GM19452 (cell line): ENCODE results near the gene EPS15.
A peak's percentile ranks its signal among the peaks of the same experiment; 100 is the strongest.
"Not testable (repeated sequence)": the region's sequence is repeated elsewhere in the genome, so short reads cannot be mapped to it uniquely, and the experiment has no call there.

ENCODE experiments used
- ATAC-seq: cut with Tn5 transposase; IDR thresholded peaks from one replicate; pipeline ENCODE4 v1.9.1; 2021; ENCODE audit not compliant: unreplicated experiment

EPS15 gene

DNA sequence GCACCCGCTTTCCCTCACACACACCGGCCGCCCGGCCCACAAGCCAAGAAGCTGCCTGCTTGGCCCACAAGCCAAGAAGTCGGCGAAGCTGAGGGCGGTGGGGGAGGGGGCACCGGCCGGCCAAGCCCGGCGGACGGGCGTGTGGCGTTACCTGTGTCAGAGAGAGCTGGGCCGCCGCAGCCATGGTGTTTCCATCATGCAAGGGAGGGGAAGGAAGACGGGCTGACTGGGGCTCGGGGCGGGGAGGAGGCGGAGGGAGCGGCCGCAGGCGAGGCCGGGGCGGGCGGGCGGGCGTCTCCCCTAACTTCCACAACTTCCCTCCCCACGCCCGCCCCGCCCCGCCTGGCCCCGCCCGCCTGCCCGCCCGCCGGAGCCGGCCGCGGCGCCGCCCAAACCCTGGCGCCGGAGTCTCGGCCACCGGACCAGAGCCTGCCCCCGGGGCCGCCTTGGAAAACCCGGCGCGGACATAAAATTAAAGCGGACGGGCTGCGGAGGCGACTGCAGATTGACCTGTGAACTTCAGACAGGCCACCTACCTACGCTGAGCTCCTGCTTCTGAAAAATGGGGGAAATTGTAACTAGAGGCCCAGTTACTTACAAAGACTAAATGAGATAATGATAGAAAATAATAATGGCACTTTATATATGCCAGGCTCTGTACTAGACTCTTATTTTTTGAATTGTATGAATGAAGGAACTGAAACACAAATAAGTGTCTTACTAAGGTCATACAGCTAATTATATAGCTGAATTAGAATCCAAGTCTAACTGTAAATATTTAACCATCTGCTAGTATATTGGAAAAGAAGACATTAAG lies at the start of gene EPS15:
TSS of gene EPS15 (minus strand) at position 219 of the 817 bp plus-strand sequence. CDS start at position 184, 35 bp downstream.
- peak; percentile 48 for ATAC-seq

DNA sequence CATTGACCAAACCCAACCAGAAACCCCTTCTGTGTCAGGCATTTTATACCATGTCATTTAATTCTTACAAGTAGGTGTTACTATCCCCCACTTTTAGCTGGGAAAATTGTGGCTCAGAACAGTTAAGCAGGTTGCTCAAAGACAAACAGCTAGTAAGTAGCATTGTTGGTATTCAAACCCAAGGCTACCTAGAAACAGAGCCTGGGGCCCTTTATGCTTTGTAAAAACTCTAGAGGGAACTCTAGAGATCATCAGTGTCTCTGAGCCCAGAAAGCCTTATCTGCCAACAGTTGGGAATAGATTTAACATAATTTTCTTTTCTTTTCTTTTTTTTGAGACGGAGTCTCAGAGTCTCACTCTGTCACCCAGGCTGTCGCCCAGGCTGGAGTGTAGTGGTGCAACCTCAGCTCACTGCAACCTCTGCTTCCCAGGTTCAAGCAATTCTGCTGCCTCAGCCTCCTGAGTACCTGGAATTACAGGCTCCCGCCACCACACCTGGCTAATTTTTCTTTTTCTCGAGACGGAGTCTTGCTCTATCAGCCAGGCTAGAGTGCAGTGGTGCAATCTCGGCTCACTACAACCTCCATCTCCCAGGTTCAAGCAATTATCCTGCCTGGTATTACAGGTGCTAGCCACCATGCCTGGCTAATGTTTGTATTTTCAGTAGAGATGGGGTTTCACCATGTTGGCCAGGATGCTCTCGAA lies 49.3 kb upstream of the EPS15 start:
- no peak for ATAC-seq

DNA sequence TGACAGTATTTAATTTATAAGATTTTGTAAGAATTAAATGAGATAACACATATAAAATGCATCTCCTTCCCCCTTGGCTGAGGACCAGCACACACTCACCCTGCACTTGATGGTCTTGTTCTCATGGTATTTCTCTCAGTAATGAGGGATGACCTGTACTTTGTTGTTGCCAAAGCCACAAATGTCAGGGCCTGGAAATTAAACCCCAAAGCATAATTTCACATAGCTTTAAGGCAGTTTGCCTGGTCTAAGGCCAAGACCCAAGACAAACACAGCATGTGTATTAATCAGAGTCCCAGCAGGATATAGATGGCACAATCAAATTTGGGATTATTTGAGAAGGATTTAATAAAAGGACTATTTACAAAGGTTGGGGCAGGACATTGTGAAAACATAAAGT lies 48.6 kb upstream of the EPS15 start:
- no peak for ATAC-seq

DNA sequence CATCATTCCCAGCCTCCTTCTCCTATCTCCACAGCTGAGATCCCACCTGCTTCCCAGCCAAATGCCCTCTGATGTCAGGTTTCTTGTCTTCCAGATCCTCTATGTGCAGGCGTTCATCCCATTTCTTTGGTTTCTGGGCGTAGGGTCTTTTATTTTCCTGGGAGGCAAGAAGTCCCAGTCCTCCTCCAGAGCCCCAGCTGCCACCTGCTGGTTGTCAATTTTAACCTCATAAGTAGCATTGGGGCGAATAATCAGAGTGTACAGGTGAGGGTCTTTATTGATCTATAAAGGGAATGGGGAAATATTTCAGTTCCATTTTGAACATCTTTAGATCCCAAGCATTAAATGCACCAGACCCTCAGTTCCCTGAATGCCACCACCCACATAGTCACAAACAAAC lies 47.2 kb upstream of the EPS15 start:
- ATAC-seq: no peak

DNA sequence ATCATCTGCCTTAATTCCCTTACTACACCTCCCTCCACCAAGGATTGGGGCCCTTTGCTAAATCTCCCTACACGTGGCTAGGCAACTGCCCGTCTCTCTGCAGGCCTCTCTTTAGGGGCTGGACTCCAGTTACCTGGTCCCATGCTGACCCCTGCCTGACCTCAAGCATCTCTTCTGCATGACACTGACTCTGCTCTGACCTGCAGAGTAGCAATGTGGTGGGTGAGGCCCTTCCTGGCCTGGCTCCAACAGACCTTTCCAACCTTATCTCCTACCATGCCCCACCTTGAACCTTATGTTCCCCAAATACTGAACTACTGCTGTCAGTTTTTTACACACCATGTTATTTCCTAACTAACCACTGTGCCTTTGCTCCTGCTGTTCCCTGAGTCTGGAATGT lies 45.9 kb upstream of the EPS15 start:
- ATAC-seq: no peak

DNA sequence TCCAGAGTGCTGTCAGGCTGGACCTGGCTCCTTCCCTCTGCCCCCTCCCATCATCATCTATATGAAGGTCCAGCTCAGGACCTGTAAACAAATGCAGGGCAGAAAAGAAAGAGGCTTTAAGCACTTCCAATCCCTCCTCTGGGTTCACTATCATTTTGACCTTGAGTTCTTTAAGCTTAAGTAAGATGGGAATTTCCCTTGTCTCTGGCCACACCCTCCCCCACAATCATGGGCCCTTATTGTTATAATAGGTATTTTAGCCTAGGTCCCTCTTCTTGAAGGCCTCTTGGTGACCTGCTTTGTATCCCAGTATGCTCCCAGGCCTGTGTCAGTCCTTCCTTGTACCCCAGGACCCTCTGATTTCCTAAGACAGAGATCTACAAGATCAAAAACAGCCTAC lies 45.1 kb upstream of the EPS15 start:
- ATAC-seq: no peak

DNA sequence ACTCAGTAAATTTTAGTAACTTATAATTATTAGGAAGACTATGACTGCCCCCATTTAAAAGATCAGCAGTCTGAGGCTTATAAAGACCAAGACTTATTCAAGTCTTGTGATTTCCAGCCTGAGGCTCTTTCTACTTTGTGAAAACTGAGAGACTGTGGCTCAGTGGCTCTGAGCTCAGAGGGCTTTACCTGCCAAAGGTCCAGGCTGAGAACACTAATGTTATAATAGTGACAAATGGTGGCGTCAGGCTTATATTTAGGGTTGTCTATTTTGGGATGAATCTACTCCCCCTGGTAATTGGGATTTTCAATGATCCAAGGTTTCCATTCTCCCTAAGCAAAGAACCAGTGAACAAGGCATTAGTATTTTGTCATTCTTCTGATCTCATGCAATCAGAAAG lies 42.6 kb upstream of the EPS15 start:
- ATAC-seq: no peak

DNA sequence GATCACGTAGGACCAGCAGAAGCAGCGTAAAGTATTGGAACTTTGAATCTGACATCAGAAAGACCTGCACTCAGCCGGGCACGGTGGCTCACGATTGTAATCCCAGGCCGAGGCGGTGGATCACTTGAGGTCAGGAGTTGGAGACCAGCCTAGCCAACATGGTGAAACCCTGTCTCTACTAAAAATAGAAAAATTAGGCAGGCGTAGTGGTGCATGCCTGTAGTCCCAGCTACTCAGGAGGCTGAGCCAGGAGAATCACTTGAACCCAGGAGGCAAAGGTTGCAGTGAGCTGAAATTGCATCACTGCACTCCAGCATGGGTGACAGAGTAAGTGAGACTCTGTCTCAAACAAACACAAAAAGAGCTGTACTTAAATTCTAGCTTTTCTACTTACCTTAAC lies 41.8 kb upstream of the EPS15 start:
- not testable (repeated sequence) for ATAC-seq

DNA sequence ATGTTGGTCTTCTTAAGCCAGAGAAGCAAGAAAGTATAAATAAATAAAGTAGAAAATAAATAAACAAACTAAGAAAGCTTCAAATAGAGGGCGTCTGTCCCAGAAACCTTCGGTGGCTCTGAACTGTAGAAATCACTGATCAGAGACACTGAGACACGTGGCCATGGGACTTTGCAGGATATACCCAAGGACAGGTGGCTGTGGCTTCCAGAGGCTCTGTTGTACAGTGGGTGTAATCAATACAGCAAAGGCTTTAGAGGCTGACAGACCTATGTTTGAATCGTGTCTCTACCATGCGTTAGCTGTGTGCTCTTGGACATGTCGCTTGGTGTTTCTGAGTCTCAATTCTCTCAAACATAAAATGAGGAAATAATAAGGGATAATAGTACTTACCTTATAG lies 41.0 kb upstream of the EPS15 start:
- no peak for ATAC-seq

DNA sequence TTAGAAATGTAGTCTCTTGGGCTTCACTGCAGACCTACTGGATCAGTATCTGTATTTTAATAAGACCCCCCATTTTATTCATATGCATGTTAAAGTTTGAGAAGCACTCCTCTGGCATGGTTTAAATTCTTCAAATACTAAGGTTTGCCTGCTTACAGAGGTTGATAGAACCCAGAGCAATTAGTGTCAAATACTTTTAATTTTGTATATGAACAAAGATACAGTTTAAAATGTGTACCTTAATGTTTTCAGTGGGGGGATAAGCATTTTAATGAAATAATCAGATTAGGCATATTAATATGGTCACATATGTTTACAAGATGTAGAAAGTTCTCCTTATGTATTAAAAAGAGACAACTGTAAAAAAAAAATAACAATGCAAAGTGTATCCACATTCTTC lies 40.4 kb upstream of the EPS15 start:
- no peak for ATAC-seq

DNA sequence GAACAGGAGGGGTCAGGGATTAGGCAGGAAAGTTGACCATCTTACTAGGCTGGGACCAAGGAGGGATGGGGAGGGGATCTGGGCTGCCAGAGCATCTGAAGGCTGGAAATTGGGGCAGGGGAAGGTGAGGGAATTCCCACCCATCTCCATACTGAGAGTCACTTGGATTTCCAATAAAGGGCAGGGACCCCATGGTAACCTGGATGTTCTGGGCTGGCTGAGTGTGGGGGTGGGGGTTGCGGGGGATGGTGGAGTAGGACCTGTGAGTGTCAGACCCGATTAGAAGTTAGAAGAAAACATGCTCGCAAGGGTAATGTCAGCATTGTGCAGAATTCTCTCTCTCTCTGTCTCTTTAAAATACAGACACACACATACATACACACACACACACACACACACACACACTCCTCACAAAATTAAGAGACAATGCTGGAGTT lies 40.0 kb upstream of the EPS15 start:
- ATAC-seq: no peak

DNA sequence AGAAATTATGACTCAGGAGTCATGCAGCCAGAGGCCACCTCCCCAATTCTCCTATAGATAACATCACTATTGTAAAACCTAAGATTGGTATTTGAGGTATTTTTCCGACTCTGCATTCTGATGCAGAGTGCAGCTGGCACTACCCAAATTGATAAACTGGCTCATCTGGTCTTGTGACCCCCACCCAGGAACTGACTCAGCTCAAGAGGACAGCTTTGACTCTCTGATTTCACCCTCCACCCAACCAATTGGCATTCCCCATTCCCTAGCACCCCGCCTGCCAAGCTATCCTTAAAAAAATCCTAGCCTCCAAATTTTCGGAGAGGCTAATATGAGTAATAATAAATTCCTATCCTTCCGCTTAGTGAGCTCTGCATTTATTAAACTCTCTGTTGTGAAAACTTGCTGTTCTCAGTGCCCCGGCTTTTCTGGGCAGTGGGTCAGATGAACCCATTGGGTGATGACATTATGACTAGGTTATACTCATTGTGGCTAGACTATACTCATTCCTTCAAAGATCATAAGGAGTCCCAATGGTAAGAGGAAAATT lies 39.4 kb upstream of the EPS15 start:
- no peak for ATAC-seq

DNA sequence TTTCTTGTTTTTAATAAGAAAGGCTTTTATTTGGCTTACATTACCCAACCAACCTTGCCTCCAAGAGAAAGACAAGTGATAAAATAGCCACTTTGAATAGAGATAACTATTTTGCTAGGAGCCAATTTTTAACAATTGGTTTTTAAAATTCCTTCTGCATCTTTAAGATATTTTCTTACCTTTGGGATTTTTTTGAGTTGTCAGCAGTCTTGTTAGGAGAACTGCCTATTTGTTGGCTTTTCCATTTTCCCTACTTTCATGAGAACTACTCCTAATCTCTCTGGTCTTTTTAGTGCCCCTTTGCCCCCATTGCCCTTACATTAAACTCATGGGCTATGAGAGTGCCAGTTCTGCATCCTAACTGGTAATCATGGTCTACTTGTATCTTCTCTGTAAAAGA lies 38.1 kb upstream of the EPS15 start:
- ATAC-seq: no peak

DNA sequence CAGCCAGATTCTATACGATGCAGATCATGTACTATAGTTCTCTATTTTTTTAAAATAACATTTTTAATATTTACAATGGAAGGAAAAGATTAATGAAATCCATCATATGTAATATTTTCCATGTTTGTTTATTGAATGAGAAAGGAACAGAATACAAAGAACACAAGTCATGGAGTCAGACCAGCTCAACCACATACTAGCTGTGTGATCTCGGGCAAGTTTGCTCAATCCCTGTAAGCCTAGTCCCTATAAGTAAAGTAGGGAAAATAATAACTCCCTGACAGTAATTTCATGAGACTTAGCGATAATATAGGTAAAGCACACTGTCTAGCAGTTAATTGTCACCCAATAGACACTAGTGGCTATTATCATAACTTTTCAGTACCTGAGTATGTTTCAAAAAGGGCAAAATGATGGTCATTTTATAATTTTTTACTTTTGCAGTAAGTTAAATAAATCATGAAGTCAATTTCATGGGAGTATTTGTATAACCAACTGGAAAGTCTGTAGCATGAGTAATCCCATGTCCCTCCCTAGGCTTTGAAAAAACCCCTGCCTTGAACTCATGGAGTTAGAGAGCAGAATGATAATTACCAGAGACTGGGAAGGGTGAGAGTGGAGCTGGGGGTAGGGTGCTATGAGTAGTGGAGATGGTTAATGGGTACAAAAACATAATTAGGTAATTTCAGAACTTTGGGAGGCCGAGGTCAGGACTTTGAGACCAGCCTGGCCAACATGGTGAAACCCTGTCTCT lies 37.0 kb upstream of the EPS15 start:
- no peak for ATAC-seq

DNA sequence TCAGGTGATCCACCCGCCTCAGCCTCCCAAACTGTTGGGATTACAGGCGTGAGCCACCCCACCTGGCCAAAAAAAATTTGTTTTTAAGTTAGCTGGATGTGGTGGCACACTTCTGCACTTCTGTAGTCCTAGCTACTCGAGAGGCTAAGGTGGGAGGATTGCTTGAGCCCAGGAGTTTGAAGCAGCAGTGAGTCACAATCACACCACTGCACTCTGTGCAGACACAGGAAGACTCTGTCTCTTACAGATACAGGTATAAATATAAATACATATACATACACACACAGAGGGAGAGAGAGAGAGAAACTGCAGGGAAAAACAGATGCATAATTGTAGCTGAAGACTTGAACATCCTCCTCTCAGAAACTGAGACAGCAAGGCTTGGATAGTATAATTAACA lies 34.8 kb upstream of the EPS15 start:
- no peak for ATAC-seq

DNA sequence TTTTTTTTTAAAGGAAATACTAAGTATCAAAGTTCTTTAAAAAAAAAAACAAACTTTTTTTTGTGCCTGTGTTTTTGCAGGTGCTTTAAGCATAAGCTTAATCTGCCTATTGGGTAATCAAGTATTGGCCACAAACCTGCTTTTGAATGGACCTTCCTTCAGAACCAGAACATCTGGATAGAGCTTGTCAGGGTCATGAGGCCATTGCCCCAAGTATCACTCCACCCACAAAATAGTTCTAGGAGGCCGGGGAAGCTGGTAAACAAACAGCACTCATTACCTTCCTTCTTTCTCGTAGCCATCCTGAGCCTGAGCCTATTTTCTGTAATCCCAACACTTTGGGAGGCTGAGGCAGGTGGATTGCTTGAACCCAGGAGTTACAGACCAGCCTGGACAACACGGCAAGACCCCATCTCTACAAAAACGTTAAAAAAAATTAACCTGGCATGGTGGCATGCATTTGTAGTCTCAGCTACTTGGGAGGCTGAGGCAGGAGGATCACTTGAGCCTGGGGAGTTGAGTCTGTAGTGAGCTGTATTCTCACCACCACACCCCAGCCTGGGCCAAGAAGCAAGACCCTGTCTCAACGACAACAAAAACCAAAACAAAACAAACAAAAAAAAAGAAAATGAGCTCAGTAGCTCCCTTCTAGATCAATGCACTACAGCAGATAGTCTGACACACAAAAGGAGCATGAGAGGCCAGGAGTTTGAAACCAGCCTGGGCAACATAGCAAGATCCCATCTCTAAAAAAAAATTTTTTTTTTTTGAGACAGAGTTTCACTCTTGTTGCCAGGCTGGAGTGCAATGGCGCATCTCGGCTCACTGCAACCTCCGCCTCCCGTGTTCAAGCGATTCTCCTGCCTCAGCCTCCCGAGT lies 34.1 kb upstream of the EPS15 start:
- no peak for ATAC-seq

DNA sequence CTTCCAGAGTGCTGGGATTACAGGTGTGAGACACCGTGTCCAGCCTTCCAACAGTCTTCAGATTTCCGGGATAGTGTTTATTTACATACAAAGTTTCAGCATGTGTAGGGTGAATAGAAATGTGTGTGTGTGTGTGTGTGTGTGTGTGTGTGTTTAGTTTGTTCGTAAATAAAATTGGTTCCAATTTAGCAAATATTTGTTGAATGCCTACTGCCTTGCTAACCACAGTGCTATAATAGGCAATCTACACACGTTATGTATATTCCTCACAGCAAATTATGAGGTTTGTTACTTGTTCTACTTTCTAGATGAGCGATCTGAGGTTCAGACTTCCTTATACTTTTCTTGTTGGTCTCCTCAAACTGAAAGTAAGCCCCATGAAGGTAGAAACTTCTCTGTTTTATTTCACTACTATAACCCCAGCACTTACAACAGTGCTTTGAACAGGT lies 32.8 kb upstream of the EPS15 start:
- ATAC-seq: no peak

DNA sequence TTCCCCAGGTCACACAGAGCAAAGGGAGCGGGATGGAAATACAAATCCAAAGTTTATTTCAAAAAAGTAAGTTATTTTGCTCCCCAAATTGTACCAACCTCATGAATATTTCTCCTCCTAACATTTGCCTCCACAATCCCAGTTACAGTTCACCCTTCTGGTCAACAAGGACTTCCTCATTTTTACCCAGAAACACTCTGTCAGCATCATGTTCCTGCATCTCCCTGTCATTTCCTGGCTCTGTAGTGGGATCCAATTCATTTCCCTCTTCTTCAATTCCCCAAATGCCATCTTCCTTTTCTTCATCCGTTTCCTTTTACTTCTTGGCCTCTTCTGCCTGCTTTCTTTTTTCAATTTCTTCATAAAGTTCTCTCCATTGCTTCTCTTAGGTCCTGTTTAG lies 32.0 kb upstream of the EPS15 start:
- no peak for ATAC-seq

DNA sequence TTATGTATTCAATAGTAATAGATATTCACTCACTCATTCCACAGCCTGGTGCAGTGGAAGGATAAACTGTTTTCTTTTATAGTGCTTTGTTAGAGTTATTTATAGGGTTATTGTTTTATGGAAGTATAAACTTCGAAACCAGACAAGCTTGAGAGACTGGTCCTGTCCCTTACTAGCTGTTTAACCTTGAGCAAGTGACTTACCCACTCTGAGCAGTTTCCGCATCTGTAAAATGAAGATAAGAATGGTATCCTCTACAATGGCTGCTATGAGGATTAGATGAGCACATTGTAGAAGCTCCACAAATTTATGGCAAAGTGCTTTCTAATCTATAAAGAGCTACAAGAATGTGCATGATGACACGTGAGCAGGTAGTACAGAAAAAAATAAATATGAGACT lies 30.8 kb upstream of the EPS15 start:
- ATAC-seq: no peak

DNA sequence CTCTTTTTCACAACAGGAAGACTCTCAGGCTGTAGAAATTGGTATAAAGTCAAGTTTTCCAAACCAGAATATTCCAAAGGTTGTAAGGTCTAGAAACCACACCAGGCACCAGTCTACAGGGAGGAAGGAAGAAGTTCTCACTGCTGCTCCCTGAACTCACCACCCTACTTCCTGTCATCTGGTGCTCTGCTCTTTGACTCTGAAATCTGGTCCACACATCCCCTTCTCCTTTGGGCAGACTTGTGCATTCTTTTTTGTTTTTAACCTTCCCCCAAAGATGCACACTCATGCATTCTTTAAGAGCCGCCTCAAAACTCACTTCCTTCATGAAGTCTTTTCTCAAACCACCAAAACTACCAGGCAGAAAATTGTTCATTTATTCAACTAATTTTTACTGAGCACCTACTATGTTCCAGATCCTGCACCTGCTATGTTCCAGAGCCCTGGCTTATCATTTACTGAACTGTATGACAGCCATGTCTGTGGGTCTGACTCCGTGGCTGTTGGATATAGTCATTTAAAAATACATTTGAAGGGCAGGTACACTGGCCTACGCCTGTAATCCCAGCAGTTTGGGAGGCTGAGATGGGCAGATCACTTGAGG lies 30.1 kb upstream of the EPS15 start:
- ATAC-seq: no peak
